HUES48 (cell line): ENCODE measurements around the gene ZNF580.

Experiments
- H3K27ac ChIP-seq: one replicate; pipeline ENCODE4 v1.7.0; 2013; ENCODE audit warnings: low read depth, low read length, inconsistent platforms
- H3K27me3 ChIP-seq: 2 replicates; pipeline ENCODE4 v1.6.1; 2013; ENCODE audit warnings: mild to moderate bottlenecking, low read length; ENCODE audit not compliant: control insufficient read depth, insufficient read depth
- H3K36me3 ChIP-seq: 2 replicates; pipeline ENCODE4 v1.6.1; 2013; ENCODE audit warnings: low read length; ENCODE audit not compliant: control insufficient read depth, insufficient read depth
- H3K4me1 ChIP-seq: 2 replicates; pipeline ENCODE4 v1.6.1; 2013; ENCODE audit warnings: mild to moderate bottlenecking, low read length; ENCODE audit not compliant: control insufficient read depth, insufficient read depth
- H3K4me3 ChIP-seq: 2 replicates; pipeline ENCODE4 v1.5.1; 2013; ENCODE audit warnings: mild to moderate bottlenecking, low read depth, low read length
- H3K9ac ChIP-seq: 2 replicates; pipeline ENCODE4 v1.6.1; 2013; ENCODE audit warnings: mild to moderate bottlenecking, low read depth, low read length, moderate library complexity
- H3K9me3 ChIP-seq: 2 replicates; pipeline ENCODE4 v1.6.1; 2013; ENCODE audit warnings: low read length; ENCODE audit not compliant: control insufficient read depth, insufficient read depth

The ZNF580 gene

DNA sequence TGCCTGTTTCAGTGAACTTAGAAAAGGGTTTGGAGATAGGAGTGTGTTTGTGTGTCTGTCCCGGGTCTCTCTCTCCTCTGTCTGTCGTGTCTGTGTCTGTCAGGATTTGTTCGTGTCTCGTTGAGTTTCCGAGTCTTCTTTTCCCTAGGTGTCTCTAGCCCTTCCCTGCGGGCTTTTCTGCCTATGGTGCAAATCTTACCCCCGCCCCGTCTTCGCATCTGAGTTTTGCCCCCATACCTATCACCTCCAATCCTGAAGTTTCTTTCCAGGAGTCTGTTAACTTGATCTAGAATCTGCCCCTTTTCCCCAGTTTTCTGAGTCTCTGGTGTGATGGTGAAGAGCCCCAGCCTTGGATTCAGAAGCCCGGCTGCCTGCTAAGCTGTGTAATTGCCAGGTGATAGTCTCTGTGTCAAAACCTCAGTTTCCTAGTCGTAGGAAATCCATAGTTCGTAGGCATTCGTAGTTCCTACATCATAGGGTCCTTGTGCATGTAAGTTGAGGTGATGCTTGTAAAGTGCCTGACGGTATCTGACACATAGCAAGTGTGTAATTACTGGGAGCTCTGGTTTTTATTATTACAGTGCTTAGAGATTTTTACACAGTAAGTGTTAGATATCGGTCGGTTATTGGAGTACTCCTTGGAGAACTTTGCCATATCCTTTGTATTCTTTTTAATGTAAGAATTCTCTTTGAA is 35.0 kb downstream of the ZNF580 start:
- no peaks in the 10 kb centered on the region for H3K27me3 ChIP-seq
- peak overlapping the region; percentile 97 for H3K4me3 ChIP-seq
- peaks cover 22% of the 10 kb centered on the region for H3K4me1 ChIP-seq
- peaks cover 47% of the 10 kb centered on the region for H3K36me3 ChIP-seq
- H3K9me3 ChIP-seq: no peaks in the 10 kb centered on the region
- H3K9ac ChIP-seq: peak overlapping the region; percentile 86
- peak overlapping the region; percentile 77 for H3K27ac ChIP-seq

DNA sequence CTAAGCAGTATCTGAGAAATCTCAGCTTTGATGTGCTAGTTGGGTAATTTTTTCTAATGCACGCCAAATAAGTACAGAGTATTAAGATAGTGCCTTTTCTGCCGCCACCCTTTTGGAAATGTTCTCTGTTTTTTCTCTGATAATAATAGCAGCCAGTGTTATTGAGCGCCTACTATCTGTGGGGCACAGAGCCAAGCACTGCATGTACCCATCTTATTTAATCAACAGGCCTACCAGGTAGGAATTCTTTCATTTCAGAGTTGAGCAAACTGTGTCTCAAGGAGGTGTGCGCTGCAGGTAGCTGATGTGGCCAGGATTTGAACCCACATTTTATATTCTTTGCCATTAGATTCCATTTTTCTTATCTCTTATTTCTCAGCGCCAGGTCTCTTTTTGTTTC is 35.6 kb downstream of the ZNF580 start:
- H3K9me3 ChIP-seq: no peaks in the 10 kb centered on the region
- no peak overlapping the region for H3K9ac ChIP-seq
- H3K4me3 ChIP-seq: peak overlapping the region; percentile 97; the same call in 1 of the 2 replicates
- H3K27ac ChIP-seq: no peak overlapping the region
- no peaks in the 10 kb centered on the region for H3K27me3 ChIP-seq
- H3K4me1 ChIP-seq: peaks cover 22% of the 10 kb centered on the region
- peaks cover 50% of the 10 kb centered on the region for H3K36me3 ChIP-seq

DNA sequence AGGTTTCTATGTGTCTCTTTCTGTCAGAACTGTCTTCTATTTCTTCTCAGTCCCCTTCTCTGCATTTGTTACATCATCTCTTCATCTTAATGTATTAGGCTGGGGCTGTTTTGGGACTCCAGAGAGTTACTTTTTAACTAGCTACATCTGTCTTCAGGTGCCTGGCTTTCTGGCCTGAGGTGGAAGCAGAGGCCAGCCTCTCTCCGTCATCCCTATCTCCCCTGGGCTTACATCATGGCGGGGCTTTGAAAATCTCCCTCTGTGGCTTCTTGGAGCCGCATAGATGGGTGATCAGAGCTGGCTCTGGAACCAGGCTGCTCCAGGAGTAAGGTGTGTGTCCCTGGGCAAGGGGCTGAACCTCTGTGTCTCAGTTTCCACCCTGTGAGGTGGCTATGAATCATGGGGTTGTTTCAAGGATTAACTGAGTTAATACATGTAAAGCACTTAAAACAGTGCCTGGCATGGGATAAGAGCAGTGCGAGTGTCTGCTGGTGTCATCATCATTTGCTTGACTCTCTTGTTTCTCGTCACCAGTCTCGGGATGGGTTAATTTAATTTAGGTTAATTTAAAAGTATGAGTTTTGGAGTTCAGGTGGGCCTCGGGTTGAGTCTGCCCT is 36.2 kb downstream of the ZNF580 start:
- peaks cover 20% of the 10 kb centered on the region for H3K4me1 ChIP-seq
- H3K27me3 ChIP-seq: no peaks in the 10 kb centered on the region
- no peak overlapping the region for H3K9ac ChIP-seq
- H3K27ac ChIP-seq: no peak overlapping the region
- H3K9me3 ChIP-seq: no peaks in the 10 kb centered on the region
- no peak overlapping the region for H3K4me3 ChIP-seq
- peaks cover 55% of the 10 kb centered on the region for H3K36me3 ChIP-seq

DNA sequence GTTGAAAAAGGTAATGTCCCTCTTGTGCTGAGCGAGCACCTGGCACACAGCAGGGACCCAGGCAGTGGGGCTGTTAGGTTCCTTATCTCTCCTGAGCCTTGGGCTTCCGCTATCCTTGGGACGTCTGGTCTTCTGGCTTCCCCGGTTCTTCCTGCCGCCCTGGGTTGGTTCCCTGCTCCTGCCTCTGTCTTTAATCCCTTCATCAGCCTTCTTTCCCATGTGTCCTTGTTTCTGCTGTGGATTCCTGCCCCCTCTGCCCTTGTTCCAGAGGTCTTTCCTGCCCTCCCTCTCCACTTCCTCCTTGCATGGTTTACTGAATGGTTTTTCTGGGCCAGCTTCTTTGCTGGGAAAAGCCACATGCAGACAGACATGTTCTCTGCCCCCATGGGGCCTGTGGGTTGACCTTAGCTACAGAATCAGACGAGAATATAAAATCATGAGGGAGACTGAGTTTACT is 36.8 kb downstream of the ZNF580 start:
- H3K36me3 ChIP-seq: peaks cover 53% of the 10 kb centered on the region
- H3K9ac ChIP-seq: no peak overlapping the region

DNA sequence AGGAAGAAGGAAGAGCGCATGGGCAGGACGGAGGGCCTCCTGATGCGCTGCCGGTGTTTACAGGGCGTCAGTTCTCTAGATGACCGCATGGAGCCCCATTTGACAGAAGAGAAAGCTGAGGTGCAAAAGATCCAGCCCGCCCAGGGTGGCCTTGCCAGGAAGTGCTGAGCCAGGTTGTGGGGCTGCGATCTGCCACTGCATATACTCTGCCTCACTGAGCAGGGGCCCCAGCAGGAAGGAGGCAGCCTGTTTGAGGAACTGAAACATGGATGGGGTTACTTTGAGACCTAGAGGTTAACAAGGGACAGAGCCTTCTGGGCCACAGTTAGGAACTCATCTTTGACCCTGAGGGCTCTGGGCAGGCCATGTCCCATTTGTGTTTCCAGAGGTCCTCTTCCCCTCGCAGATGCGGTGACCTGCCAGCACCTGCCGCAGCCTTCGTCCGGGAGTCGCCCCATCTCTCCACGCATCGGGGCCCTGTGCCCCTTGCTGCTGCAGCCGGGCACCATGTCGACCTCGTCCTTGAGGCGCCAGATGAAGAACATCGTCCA is 37.4 kb downstream of the ZNF580 start:
- no peaks in the 10 kb centered on the region for H3K9me3 ChIP-seq
- H3K36me3 ChIP-seq: peaks cover 53% of the 10 kb centered on the region
- no peaks in the 10 kb centered on the region for H3K27me3 ChIP-seq
- H3K27ac ChIP-seq: no peak overlapping the region
- no peak overlapping the region for H3K9ac ChIP-seq
- peaks cover 15% of the 10 kb centered on the region; the same call in 1 of the 2 replicates for H3K4me1 ChIP-seq
- H3K4me3 ChIP-seq: no peak overlapping the region

More for the DNA sequence above, 36.8 kb downstream of the ZNF580 start:
- Histone ChIP-seq H3K27me3 (no peaks in the 10 kb centered on the region), H3K4me3 (no peak overlapping the region), H3K4me1 (peaks cover 15% of the 10 kb centered on the region; the same call in 1 of the 2 replicates), H3K9me3 (no peaks in the 10 kb centered on the region), H3K27ac (no peak overlapping the region)

DNA sequence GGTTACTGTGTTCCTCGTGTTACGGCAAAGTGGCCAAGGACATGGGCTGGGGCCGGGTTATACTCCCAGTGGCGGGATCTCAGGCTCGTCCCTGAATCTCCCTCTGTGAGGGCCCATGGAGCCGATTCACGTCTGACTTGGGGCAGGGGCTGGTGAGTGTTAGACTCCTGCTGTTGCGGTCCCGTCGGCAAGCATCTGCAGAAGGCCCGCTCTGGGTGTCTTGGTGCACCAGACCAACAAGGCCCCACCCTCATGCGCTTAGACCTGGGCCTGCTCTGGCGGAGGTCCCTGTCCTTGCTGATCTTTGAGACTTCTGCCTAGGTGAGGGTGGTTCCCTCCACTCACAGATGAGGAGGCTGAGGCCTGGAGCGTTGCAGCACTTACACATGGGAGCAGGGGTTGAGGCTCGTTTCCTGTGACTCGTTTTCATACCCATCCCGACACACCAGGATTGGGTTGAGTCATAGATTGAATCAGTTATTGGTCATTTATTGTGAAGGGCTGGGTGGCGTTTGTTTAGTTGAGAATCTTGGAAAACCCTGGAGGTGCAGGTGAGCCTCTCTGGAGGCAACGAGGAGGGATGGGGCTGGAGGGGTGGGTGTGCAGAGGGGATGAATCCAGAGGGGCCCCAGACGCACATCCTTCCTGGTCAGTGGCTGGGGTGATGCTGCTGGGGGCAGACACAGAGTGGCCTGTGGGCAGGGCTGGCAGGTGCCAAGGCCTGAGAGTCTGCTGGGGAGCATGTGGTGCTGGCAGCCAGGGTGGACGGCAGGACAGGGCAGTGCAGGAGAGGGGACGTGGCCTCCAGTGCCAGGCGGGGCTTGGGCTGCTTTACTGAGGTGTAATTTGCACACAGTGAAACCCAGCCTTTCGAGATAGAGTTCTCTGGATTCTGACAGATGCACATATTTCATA is 38.8 kb downstream of the ZNF580 start:
- Histone ChIP-seq H3K4me3 (no peak overlapping the region), H3K27me3 (no peaks in the 10 kb centered on the region), H3K4me1 (peaks cover 9% of the 10 kb centered on the region; the same call in 1 of the 2 replicates), H3K9me3 (no peaks in the 10 kb centered on the region), H3K27ac (no peak overlapping the region), H3K9ac (no peak overlapping the region), H3K36me3 (peaks cover 59% of the 10 kb centered on the region)

DNA sequence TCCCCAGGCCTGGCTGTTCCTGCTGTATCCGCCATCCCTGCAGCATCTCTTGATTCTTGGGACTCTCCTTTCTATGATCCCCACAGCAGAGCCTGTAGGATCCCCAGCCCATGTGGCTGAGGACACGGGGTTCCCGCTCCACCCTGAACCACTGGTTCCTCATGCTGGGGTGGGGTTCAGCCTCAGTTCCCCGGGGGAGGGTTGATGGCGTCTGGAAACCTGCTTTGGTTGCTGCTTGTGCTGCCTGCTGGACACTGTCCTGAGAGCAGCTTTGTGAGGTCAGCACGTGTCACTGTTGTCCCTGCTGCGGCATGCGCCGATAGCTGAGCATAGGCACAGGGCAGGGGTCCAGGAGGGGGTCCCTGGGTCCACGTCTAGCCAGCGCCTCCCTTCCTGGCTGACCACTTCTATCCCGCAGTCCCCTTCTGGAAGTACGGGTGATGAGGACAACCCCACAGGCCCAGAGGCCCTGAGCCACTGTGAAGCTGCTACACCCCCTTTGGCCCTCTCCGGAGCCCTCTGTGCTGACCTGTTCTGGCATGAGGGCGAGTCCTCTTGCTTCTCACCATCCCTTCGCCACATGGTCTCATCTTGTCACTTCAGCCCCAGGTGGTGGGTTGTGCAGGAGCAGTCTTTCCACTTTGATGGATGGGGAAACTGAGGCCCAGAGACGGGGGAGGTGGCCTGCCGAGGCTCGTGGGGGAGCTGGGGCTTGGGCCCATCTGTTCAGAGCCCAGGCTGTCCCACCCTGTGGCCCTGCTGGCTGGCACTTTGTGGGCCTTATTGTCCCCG is 39.7 kb downstream of the ZNF580 start:
- no peak overlapping the region for H3K27ac ChIP-seq
- peaks cover 9% of the 10 kb centered on the region; the same call in 1 of the 2 replicates for H3K4me1 ChIP-seq
- no peak overlapping the region for H3K4me3 ChIP-seq
- H3K9me3 ChIP-seq: no peaks in the 10 kb centered on the region
- no peak overlapping the region for H3K9ac ChIP-seq
- no peaks in the 10 kb centered on the region for H3K27me3 ChIP-seq
- H3K36me3 ChIP-seq: peaks cover 68% of the 10 kb centered on the region

DNA sequence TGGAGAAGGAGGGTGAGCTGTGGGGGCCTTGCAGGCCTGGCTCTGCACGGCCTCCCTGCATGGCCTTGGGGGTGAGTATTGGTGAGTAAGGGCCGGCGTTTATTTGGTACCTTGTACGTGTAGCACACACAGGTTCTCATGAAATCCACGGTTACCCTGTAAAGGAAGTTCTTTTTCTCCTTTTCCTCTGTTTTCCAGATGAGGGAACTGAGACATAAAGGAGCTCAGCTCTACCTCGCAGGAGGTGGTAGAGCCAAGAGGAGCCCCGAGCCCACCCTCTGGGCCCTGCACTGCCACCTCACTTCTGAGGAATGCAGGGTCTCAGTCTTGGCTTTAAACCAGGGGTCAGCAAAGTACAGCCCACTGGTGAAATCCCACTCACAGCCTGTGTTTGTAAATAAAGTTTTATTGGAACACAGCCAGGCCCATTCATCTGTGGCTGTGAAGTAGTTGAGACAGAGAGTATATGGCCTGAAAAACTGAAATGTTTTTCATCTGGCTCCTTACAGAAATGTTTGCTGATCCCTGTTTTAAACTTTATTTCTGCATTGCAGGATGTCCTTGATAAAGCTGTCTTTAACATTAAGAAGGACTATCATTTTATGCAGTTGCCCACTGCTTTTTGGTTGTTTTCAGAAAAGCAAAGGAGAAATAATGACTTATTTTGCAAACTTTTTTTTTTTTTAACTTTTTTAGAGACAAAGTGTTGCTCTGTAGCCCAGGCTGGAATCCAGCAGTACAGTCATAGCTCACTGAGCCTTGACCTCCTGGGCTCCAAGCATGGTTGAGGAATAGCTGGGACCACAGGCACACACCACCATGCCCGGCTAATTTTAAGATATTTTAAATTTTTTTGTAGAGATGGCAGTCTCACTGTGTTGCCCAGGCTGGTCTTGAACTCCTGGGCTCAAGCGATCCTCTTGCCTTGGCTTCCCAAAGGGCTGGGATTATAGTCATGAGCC is 40.6 kb downstream of the ZNF580 start:
- Histone ChIP-seq H3K9ac (no peak overlapping the region), H3K27me3 (no peaks in the 10 kb centered on the region), H3K9me3 (no peaks in the 10 kb centered on the region), H3K27ac (no peak overlapping the region), H3K4me1 (peaks cover 3% of the 10 kb centered on the region; the same call in 1 of the 2 replicates), H3K36me3 (peaks cover 77% of the 10 kb centered on the region), H3K4me3 (no peak overlapping the region)

DNA sequence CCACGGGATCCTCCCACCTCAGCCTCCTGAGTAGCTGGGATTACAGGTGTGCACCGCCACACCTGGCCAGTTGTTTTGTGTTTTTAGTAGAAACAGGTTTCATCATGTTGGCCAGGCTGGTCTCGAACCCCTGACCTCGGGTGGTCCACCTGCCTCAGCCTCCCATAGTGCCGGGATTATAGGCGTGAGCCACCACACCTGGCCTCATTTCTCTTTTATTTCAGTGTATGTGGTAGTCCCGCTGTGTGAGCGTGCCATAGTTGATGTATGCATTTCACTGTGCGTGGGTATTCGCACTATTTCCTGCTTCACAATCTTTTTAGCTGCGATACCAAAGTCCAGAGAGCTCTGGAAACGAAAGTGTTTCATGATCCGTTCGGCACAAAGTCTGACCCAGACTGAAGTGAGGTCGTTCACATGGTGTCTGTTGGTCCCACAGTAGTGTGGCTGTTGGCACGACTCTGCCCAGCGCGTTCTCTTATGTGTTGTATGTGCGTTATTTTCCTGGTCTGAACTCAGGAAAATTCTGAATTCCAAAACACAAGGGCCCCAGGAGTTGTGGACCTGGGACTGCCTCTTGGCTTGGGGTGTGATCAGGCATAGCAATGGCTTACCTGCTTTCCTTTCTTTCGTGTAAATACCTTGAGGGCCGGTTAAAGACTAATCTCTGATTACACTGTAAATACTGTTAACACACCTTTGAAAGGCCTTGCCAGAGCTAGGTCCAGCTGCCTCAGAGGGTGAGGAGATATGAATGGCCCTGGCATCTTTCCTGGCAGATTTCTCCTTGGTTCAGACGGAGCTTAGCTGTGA is 42.9 kb downstream of the ZNF580 start:
- no peak overlapping the region for H3K9ac ChIP-seq
- no peaks in the 10 kb centered on the region for H3K27me3 ChIP-seq
- no peaks in the 10 kb centered on the region for H3K9me3 ChIP-seq
- H3K4me3 ChIP-seq: no peak overlapping the region
- H3K36me3 ChIP-seq: peaks cover 70% of the 10 kb centered on the region
- H3K4me1 ChIP-seq: no peaks in the 10 kb centered on the region
- H3K27ac ChIP-seq: peak overlapping the region; percentile 43
